NCI-H146 (cell line): Measurements from ENCODE around the gene NOL9.

ENCODE experiments used
- DNase-seq: peaks from one replicate; lab custom pipeline; 2025; lab: John Stamatoyannopoulos, UW

The NOL9 gene

DNA sequence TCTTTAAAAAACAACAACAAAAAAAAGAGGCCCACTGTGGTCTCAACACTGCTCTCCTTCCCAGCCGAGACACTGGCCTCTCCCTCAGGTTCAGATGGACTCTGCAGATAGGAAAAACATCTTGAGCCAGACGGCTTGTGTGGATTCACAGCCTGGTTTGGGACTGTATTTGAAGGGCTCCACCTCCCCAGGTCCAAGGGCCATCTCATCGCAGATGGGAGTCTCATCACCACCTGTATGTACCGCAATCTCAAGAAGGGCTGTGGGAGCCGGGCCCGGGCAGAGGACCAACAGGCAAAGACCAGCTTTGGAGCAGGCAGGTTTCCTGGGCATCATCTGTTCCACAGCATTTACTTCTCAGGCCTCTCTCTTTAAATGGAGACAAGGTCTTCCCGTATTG, 35.7 kb upstream of the NOL9 start:
- DNase-seq = no peak

DNA sequence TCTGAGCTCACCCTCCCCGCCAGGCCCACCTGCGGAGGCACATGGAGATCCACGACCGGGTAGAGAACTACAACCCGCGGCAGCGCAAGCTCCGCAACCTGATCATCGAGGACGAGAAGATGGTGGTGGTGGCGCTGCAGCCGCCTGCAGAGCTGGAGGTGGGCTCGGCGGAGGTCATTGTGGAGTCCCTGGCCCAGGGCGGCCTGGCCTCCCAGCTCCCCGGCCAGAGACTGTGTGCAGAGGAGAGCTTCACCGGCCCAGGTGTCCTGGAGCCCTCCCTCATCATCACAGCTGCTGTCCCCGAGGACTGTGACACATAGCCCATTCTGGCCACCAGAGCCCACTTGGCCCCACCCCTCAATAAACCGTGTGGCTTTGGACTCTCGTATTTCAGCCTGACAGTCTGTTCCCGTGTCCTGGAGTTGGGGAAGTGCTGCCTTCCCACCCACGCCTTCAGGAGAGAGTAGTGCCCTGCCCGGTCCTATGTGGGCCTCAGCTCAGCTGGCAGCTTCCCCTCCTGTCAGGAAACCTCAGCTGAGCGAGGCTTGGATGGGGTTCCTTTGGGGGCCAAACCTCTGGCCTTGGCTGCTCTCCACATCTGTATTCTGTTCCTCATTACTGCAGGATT, 34.7 kb upstream of the NOL9 start:
- no peak for DNase-seq

DNA sequence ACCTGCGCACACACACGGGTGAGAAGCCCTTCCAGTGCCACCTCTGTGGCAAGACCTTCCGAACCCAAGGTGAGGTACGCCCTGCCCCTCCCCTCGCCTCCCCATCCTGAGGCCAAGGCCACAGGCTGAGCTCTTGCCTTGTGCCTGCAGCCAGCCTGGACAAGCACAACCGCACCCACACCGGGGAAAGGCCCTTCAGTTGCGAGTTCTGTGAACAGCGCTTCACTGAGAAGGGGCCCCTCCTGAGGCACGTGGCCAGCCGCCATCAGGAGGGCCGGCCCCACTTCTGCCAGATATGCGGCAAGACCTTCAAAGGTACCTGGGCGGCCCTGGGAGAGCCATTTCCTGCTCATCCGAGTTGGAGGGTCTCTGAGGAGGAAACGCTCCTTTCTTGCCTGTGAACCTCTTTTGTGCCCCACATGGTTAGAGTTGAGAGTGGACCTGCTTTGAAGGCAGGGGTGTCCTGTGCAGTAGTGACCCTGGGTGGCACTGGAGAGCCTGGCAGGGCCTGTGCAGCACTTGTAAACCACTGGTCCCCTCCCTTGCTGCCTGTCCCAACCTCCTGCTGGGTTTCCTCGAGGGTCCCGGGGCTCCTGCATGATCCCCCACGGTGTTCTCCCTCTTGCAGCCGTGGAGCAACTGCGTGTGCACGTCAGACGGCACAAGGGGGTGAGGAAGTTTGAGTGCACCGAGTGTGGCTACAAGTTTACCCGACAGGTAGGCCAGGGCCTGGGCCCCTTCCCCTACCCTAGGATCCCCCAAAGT, 34.0 kb upstream of the NOL9 start:
- no peak for DNase-seq

GRCh38 chr1:6587261-6588005, 33.1 kb upstream of the NOL9 start:
- DNase-seq = no peak

- DNase-seq = no peak
These were observed 32.1 kb upstream of the NOL9 start for GRCh38 chr1:6586404-6586816.

DNA sequence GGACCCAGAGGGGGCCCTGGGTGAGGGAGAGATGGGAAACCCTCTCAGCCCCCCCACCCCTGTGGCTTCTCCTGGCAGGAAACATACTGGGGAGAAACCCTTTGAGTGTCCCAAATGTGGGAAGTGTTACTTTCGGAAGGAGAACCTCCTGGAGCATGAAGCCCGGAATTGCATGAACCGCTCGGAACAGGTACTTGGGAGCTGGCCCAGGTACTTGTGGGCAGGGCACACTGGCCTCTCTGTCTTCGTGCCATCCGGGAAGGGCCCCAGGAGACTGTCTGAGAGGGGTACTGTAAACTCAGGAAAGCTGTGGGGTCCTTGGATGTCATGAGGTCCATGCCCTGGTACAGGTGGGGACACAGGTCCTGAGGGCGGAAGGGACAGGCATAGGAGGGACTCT, 31.5 kb upstream of the NOL9 start:
- DNase-seq = no peak

DNA sequence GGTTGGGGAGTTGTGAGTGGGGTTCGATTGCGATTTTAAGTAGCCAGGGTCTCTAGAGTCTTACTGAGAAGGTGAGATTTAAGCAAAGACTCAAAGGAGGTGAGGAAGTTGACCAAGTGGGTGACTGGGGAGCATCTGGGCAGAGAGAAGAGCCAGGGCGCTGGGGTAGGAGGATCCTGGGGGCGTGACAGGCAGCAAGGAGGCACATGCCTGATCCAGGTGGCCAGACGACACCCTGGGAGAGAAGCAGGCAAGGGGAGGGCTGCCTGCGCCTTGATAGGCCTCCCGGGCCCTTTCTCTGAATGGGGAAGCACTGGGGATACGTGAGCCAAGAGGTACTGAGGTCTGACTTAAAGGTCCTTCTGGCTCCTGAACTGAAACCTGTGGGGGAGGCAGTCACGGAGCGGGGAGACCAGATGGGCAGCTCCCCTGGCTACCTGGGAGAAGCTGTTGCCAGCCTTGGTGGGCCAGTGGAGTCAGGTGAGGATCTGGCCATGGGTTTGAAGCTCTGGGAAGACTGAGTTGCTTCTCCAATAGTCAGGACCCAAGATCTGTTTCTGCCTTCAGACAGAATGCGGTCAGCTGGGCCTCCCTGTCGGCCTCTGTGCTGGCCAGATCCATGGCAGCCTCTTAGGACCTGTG, 30.9 kb upstream of the NOL9 start:
- DNase-seq = no peak

DNA sequence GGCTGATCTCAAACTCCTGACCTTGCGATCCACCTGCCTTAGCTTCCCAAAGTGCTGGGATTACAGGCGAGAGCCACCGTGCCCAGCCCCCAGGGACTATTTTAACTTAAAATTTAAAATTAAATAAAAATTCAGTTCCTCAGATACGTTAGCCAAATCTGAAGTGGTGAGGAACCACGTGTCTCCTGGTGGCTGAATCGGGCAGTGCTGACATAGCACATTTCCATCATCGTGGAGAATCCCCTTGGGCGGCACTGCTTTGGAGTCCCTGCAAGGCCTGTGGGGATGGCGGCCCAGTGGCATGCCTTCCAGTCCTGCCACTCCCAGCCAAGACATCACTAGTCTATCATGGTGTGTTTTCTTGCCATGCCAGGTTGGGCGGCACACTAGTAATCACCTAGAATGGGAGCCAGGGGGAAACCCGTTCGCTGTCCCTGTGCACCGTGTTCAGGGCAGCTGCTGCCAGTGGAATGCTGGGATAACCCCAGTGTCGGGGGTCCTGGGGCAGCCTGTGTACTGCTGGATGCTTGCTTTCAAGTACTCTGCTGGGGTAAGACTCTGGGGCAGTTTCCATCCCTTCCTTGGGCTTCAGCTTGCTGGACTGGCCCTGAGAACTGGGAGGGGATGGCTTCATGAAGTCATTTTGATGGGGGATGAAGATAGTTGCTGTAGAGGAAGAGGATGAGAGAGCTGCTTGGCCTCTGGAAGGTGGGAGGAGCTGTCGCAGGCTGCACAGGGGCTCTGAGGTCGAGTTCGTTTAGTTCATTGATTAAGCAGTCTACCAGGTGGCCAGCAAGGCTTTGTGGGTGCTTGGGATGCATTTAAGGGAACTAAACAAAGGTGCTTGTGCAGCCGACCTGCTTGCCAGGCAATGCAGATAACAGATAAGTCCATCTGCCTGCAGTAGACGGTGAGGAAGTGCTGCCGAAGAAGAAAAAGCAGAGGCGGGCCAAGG, 30.1 kb upstream of the NOL9 start:
- DNase-seq = no peak

DNA sequence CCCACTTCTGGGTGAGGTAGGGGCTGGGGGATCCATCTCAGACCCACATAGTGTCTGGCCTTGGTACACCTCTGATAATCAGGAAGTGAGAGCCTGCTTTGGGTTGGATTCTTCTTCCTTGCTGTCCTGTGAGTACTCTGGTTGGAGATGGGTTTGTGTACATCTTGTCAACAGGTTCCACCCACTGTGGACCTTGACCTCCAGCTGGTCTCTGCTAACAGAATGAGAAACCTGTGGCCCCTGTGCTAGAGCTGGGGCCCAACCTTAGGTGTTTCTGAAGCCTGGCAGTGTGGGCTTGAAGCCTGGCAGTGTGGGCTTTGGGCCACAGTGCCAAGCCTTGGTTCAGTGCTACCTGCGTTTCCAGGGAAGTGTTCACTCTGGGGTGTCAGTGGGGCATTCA, 28.1 kb upstream of the NOL9 start:
- no peak for DNase-seq

- DNase-seq = no peak
These were observed 27.4 kb upstream of the NOL9 start for GRCh38 chr1:6581561-6582305.

DNA sequence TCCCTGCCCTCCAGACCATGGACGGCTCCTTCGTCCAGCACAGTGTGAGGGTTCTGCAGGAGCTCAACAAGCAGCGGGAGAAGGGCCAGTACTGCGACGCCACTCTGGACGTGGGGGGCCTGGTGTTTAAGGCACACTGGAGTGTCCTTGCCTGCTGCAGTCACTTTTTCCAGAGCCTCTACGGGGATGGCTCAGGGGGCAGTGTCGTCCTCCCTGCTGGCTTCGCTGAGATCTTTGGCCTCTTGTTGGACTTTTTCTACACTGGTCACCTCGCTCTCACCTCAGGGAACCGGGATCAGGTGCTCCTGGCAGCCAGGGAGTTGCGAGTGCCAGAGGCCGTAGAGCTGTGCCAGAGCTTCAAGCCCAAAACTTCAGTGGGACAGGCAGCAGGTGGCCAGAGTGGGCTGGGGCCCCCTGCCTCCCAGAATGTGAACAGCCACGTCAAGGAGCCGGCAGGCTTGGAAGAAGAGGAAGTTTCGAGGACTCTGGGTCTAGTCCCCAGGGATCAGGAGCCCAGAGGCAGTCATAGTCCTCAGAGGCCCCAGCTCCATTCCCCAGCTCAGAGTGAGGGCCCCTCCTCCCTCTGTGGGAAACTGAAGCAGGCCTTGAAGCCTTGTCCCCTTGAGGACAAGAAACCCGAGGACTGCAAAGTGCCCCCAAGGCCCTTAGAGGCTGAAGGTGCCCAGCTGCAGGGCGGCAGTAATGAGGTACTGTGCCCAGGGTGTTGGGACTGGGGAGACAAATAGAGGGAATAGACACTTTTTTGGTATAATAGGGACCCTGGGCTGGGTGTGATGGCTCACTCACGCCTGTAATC, 26.5 kb upstream of the NOL9 start:
- DNase-seq = no peak

- no peak for DNase-seq
These were observed 25.8 kb upstream of the NOL9 start for GRCh38 chr1:6580119-6580592.

GRCh38 chr1:6579374-6580118, 25.2 kb upstream of the NOL9 start, which contains the start of gene ZBTB48:
TSS of gene ZBTB48 (plus strand) at chr1:6579994. CDS start at chr1:6580610, 616 bp downstream.
- DNase-seq = peak; percentile 93

GRCh38 chr1:6578624-6579373, 24.5 kb upstream of the NOL9 start:
- DNase-seq = peak; percentile 6

DNA sequence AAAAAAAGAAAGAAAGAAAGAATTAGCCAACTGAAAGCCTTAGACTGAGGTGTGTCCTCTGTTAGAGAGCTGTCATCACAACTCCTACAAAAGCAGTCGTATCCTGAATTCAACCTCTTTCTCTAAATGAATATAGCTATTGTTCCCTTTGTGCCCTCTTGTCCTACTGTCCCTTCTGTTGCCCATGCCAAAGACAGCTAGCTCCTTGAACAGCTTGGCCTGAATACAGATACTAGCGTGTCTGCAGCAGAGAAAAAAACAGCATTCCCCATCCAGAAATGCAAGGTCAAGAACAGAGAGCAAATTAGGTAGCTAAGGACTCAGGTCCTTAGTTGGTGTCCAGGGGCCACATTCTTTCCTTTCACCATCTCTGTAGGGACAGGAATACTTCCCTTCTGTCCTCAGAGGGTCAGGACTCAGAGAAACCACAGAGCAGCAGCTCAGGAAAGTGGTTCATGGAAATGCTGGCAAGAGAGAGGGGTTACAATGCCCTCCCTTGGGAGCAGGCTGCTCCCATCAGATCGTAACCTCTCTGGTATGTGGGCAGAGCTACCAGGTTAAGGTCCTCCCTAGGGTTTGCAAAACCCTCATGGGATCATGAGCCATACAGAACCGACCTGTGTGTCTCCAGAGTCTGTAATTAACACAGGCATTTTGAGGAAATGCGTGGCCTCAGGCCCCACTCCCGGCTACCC, 23.7 kb upstream of the NOL9 start:
- no peak for DNase-seq

GRCh38 chr1:6574818-6575217, 20.5 kb upstream of the NOL9 start:
- no peak for DNase-seq

DNA sequence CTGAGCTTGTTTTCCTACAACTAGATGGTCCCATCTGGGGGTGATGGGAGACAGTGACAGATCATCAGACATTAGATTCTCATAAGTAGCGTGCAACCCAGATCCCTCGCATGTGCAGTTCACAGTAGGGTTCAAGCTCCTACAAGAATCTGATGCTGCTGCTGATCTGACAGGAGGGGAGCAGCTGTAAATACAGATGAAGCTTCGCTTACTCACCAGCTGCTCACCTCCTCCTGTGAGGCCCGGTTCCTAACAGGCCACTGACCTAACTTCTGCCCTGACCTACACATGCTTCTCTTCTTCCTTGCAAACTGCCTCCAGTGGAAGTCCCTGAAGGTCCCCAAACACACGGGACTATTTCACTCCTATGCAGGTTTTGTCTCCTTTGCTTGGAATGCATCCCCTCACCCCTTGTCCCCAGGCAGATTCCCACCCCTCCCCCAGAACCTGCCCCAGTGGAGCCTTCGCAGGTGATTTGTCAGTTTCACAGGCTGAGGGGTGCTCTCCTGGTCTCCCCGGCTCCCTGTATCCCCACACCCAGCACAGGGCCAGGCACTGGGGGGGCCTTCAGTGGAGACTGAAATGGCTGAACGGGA, 19.8 kb upstream of the NOL9 start:
- peak; percentile 6 for DNase-seq
